Gastroesophageal sphincter (tissue), 3 donors: ENCODE data around the gene MBD6.

Experiments
- POLR2A ChIP-seq, 2 donors: fragments of 450-650 bp; IDR thresholded peaks; one replicate each; pipeline ENCODE4 v1.6.1; 2017; ENCODE audit warnings: antibody characterized with exemption in 2 of 2, mild to moderate bottlenecking in 2 of 2, moderate library complexity in 1 of 2
- TF ChIP-seq, protein P1 (sequence below), 4 experiments: fragments of 200-600 bp in 2 of 4; fragments of 450-650 bp in 2 of 4; sonication (generic) in 1 of 4; IDR thresholded peaks; one replicate each; pipeline ENCODE4 v1.5.1; 2017 to 2019; ENCODE audit warnings: antibody characterized with exemption in 4 of 4, mild to moderate bottlenecking in 2 of 4, moderate library complexity in 2 of 4

DNA sequence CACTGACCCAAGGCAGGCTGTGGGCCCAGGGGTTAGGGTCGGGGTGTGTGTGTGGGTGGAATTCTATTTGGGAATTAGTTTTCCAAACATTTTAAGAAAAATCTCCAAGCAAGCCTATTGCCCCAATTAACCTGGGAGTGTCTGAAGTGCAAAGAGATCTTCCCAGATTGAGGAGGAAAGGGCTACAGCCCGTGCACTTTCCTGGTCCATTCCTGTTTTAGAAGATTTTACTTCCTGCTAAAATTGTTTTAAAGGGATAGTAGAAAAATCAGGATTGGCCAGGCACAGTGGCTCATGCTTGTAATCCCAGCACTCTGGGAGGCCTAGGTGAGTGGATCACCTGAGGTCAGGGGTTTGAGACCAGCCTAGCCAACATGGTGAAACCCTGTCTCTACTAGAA, 19.1 kb downstream of the MBD6 start:
- TF ChIP-seq, protein P1, sequence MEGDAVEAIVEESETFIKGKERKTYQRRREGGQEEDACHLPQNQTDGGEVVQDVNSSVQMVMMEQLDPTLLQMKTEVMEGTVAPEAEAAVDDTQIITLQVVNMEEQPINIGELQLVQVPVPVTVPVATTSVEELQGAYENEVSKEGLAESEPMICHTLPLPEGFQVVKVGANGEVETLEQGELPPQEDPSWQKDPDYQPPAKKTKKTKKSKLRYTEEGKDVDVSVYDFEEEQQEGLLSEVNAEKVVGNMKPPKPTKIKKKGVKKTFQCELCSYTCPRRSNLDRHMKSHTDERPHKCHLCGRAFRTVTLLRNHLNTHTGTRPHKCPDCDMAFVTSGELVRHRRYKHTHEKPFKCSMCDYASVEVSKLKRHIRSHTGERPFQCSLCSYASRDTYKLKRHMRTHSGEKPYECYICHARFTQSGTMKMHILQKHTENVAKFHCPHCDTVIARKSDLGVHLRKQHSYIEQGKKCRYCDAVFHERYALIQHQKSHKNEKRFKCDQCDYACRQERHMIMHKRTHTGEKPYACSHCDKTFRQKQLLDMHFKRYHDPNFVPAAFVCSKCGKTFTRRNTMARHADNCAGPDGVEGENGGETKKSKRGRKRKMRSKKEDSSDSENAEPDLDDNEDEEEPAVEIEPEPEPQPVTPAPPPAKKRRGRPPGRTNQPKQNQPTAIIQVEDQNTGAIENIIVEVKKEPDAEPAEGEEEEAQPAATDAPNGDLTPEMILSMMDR (IDR thresholded peaks at IDR 0.05): no peak
- TF ChIP-seq POLR2A (IDR thresholded peaks at IDR 0.05): no peak
